ENCODE data around the gene FOXK1. TPM values are rescaled to one million over a fixed set of nuclear protein-coding genes. Genes with fewer than 3 reads are reported as not detected.
"Not testable (repeated sequence)": the region's sequence is repeated elsewhere in the genome, so short reads cannot be mapped to it uniquely, and the experiment has no call there.

The FOXK1 gene
- polyA plus RNA-seq, 1 experiment, result 3.4 TPM

GRCh38 chr7:4690953-4691856 is 9.1 kb downstream of the FOXK1 start:
- no peak for TF ChIP-seq CTCF (IDR thresholded peaks at IDR 0.05; ENCODE audit: low read depth, low read length)
- no peak for DNase-seq (ENCODE audit: low read depth, low spot score)
- H3K9me3 ChIP-seq (ENCODE audit: control insufficient read depth, insufficient read depth, low read length), result no peaks in the 10 kb centered on the region
- ChIA-PET POLR2A (interaction anchor here (0.6 to 1.3 kb wide), 2 partner anchors 23 to 36 kb away, joined by 3 read pairs; no protein-coding TSS in a partner anchor), CTCF (interaction anchor here (0.5 to 2.0 kb wide), 5 partner anchors 29 to 75 kb away, joined by 3 to 7 read pairs (median 4); no protein-coding TSS in a partner anchor)
- H3K4me3 ChIP-seq (ENCODE audit: low read depth, low read length), result no peak overlapping the region
- H3K27ac ChIP-seq (ENCODE audit: low read depth, low read length), result no peak overlapping the region
- H3K27me3 ChIP-seq (ENCODE audit: control insufficient read depth, insufficient read depth, low read length), result no peaks in the 10 kb centered on the region

GRCh38 chr7:4692055-4692454 is 10.0 kb downstream of the FOXK1 start:
- no peak for DNase-seq (ENCODE audit: low read depth, low spot score)
- TF ChIP-seq CTCF (IDR thresholded peaks at IDR 0.05; ENCODE audit: low read depth, low read length), result no peak
- Histone ChIP-seq H3K4me3 (ENCODE audit: low read depth, low read length) (no peak overlapping the region), H3K9me3 (ENCODE audit: control insufficient read depth, insufficient read depth, low read length) (no peaks in the 10 kb centered on the region), H3K27me3 (ENCODE audit: control insufficient read depth, insufficient read depth, low read length) (no peaks in the 10 kb centered on the region), H3K27ac (ENCODE audit: low read depth, low read length) (no peak overlapping the region)
- POLR2A ChIA-PET, result interaction anchor here (1.3 kb wide), 1 partner anchor 24 kb away, joined by 3 read pairs; no protein-coding TSS in a partner anchor
- CTCF ChIA-PET, result interaction anchor here (0.7 to 2.0 kb wide), 3 partner anchors 50 to 75 kb away, joined by 3 to 6 read pairs (median 3); no protein-coding TSS in a partner anchor

GRCh38 chr7:4692622-4693021 is 10.5 kb downstream of the FOXK1 start:
- H3K27me3 ChIP-seq (ENCODE audit: control insufficient read depth, insufficient read depth, low read length); H3K27ac ChIP-seq (ENCODE audit: low read depth, low read length); H3K9me3 ChIP-seq (ENCODE audit: control insufficient read depth, insufficient read depth, low read length); H3K4me3 ChIP-seq (ENCODE audit: low read depth, low read length); DNase-seq (ENCODE audit: low read depth, low spot score): not testable (repeated sequence)
- ChIA-PET CTCF (interaction anchor here (2.0 kb wide), 1 partner anchor 51 kb away, joined by 6 read pairs; no protein-coding TSS in a partner anchor), POLR2A (interaction anchor here (1.3 kb wide), 1 partner anchor 25 kb away, joined by 3 read pairs; no protein-coding TSS in a partner anchor)

- ChIA-PET POLR2A (no interaction called here), CTCF (interaction anchor here (2.0 kb wide), 1 partner anchor 51 kb away, joined by 6 read pairs; no protein-coding TSS in a partner anchor)
- Histone ChIP-seq H3K4me3 (ENCODE audit: low read depth, low read length) (no peak overlapping the region), H3K27ac (ENCODE audit: low read depth, low read length) (peak overlapping the region; percentile 70), H3K27me3 (ENCODE audit: control insufficient read depth, insufficient read depth, low read length) (no peaks in the 10 kb centered on the region), H3K9me3 (ENCODE audit: control insufficient read depth, insufficient read depth, low read length) (no peaks in the 10 kb centered on the region)
- no peak for TF ChIP-seq CTCF (IDR thresholded peaks at IDR 0.05; ENCODE audit: low read depth, low read length)
- no peak for DNase-seq (ENCODE audit: low read depth, low spot score)
Observed at GRCh38 chr7:4693152-4693551, 11.1 kb downstream of the FOXK1 start.

- no peak for DNase-seq (ENCODE audit: low read depth, low spot score)
- no peak for TF ChIP-seq CTCF (IDR thresholded peaks at IDR 0.05; ENCODE audit: low read depth, low read length)
- H3K9me3 ChIP-seq (ENCODE audit: control insufficient read depth, insufficient read depth, low read length), result no peaks in the 10 kb centered on the region
- CTCF ChIA-PET, result no interaction called here
- no peaks in the 10 kb centered on the region for H3K27me3 ChIP-seq (ENCODE audit: control insufficient read depth, insufficient read depth, low read length)
- POLR2A ChIA-PET, result no interaction called here
- peak overlapping the region; percentile 70 for H3K27ac ChIP-seq (ENCODE audit: low read depth, low read length)
- H3K4me3 ChIP-seq (ENCODE audit: low read depth, low read length), result no peak overlapping the region
Observed at GRCh38 chr7:4693749-4694148, 11.7 kb downstream of the FOXK1 start.
